ENCODE data around the gene TSSC4.

Gene TSSC4

DNA sequence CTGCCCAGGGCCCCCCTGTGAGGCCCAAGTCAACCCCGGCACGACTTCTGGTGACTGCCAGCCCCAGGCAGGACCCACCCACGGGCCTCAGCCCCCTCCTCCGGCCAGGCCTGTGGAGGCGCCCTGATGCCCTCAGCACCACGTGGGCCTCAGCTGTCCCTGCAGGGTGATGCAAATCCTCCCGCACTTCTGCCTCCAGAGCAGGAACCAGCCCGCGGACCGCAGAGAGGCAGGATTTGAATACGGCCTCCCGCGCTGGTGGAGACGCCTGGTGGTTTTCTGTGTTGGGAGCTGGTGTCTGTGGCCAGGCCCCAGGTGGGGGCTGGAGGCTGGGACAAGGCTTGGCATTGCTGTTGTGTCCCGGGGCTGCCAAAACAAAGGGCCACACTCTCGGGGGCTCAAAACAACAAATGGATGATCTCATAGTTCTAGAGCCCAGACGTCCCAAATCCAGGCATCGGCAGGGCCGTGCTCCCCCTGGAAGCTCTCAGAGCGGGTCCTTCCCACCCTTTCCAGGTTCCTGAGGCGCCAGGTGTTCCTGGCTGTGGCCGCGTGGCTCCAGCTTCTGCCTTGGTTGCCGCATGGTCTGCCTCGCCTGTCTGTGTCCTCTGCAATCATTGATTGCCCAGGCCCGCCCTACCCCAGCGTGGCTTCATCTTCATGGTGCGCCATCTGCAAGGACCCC, 24.4 kb downstream of the TSSC4 start:
- H3K9me3 Mint-ChIP-seq = no peaks in the 10 kb centered on the region
- no peaks in the 10 kb centered on the region for H3K27me3 Mint-ChIP-seq
- no peaks in the 10 kb centered on the region for H3K36me3 Mint-ChIP-seq (ENCODE audit: insufficient read depth)
- H3K4me1 Mint-ChIP-seq (ENCODE audit: low read depth in 2 of 2) = peaks cover 0 to 3% of the 10 kb centered on the region in 2 donors
- H3K27ac Mint-ChIP-seq = no peak overlapping the region
- no peak overlapping the region for H3K4me3 Mint-ChIP-seq
- no peak for DNase-seq
- no peak for ATAC-seq (replicated peaks)

DNA sequence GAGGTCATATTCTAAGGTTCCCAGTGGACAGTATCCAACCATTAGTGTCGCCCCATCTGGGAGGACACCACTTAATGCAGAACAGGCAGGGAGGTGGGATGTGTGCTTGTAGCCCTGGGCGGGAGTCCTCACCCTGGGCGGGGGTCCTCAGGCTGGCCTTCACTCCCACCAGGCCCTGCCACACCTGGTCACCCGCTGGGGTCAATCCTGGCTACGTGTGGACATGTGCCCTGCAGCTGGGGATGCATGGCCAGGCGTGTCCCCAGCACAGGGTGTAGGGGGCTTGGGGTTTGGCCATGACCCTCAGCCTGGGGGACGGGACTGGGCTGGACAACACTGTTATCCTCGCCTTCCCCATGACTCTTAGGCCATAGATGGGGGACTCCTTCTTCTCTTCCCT, 25.0 kb downstream of the TSSC4 start:
- H3K36me3 Mint-ChIP-seq (ENCODE audit: insufficient read depth) = no peaks in the 10 kb centered on the region
- DNase-seq (no peak), ATAC-seq (replicated peaks) (no peak)
- H3K27me3 Mint-ChIP-seq = no peaks in the 10 kb centered on the region
- H3K4me3 Mint-ChIP-seq = no peak overlapping the region
- no peak overlapping the region for H3K27ac Mint-ChIP-seq
- H3K9me3 Mint-ChIP-seq = no peaks in the 10 kb centered on the region
- H3K4me1 Mint-ChIP-seq (ENCODE audit: low read depth in 2 of 2) = peaks cover 0 to 2% of the 10 kb centered on the region in 2 donors

DNA sequence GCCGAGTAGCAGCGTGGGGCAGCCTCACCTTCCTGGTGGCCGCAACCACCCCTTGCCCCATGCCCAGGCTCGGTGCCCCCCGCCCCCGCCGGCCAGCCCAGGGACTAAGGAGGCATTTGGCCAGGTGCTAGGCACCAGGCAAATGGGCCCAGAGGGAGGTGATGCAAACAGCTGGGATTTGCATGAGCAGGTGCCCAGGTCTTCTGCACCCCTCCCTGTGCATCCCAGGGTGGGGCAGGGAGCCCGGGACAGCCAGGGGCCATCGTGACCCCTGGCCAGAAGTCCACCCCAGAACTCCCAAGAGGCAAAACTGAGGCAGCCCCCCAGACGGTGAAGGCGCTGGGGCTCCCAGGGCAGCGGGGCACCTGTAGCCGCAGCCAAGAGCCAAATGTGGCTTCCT, 25.7 kb downstream of the TSSC4 start:
- no peak for ATAC-seq (replicated peaks)
- no peak for DNase-seq
- Mint-ChIP-seq H3K27ac (no peak overlapping the region), H3K27me3 (no peaks in the 10 kb centered on the region), H3K9me3 (no peaks in the 10 kb centered on the region), H3K4me1 (ENCODE audit: low read depth in 2 of 2) (no peaks in the 10 kb centered on the region), H3K36me3 (ENCODE audit: insufficient read depth) (no peaks in the 10 kb centered on the region), H3K4me3 (no peak overlapping the region)

DNA sequence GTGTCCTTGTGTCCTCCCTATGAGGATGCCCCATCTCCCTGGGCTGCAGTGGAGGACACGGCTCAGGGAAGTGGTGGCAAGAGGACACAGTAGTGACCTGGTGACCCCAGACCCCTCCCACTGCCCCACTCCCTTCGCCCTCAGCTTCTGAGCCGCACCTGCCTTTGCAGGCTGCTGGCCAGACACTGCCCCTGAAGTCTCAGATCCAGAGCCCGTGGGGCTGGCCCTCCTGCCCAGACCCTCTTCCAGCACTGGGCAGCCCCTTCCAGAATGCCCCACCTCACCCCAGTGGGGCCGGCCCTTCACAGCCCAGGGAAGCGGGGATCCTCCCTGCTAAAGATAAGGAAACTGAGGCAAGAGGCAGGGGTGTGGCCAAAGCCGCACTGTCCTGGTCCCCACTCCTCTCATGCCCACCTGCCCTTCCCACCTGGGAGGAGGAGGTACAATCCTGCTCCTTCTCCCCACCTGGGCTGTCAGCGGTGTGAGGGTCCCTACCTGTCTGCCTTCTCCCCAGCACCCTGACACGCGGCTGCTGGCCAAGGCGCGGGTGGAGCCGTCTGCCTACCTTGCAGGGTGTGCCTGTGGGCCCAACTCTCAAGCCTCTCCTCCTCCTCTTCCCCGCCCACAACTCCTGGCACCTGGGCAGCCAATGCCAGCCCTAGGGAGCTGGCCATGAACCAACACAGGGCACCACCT, 26.4 kb downstream of the TSSC4 start:
- no peak overlapping the region for H3K4me3 Mint-ChIP-seq
- H3K36me3 Mint-ChIP-seq (ENCODE audit: insufficient read depth) = peaks cover 3% of the 10 kb centered on the region
- no peak for ATAC-seq (replicated peaks)
- H3K4me1 Mint-ChIP-seq (ENCODE audit: low read depth in 2 of 2) = peaks cover 0 to 4% of the 10 kb centered on the region in 2 donors
- no peak for DNase-seq
- no peaks in the 10 kb centered on the region for H3K9me3 Mint-ChIP-seq
- no peaks in the 10 kb centered on the region for H3K27me3 Mint-ChIP-seq
- no peak overlapping the region for H3K27ac Mint-ChIP-seq

- DNase-seq = no peak
- peaks cover 3% of the 10 kb centered on the region for H3K36me3 Mint-ChIP-seq (ENCODE audit: insufficient read depth)
- H3K4me3 Mint-ChIP-seq = no peak overlapping the region
- ATAC-seq (replicated peaks) = no peak
- H3K9me3 Mint-ChIP-seq = no peaks in the 10 kb centered on the region
- no peak overlapping the region for H3K27ac Mint-ChIP-seq
- peaks cover 0 to 4% of the 10 kb centered on the region in 2 donors for H3K4me1 Mint-ChIP-seq (ENCODE audit: low read depth in 2 of 2)
- H3K27me3 Mint-ChIP-seq = no peaks in the 10 kb centered on the region
These were observed 27.3 kb downstream of the TSSC4 start for GRCh38 chr11:2427721-2428321.

DNA sequence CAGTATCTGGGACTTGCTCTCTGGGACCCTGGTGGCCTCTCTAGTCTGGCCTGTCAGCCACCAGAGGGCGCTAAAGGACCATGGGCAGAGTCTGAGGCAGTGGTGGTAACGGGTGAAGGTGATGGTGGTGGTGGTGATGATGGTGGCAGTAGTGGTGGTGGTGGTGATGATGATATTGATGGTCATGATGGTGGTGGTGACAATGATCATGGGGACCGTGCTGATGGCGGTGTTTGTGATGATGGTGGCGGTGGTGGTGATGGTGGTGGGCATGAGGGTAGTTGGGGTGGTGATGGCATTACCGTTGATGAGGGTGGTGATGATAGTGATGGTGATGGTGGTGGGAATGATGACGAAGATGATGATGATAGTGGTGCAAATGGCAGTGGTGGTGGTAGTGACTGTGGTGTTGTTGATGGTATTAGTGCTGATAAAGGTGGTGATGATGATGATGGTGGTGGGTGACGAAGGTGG, 27.8 kb downstream of the TSSC4 start:
- Mint-ChIP-seq H3K4me1 (ENCODE audit: low read depth in 2 of 2) (peaks cover 0 to 4% of the 10 kb centered on the region in 2 donors), H3K27me3 (no peaks in the 10 kb centered on the region), H3K27ac (no peak overlapping the region), H3K4me3 (no peak overlapping the region), H3K36me3 (ENCODE audit: insufficient read depth) (peaks cover 3% of the 10 kb centered on the region), H3K9me3 (no peaks in the 10 kb centered on the region)
- ATAC-seq (replicated peaks) (peak; percentile 86), DNase-seq (peak; percentile 86 to 91 (median 88))

DNA sequence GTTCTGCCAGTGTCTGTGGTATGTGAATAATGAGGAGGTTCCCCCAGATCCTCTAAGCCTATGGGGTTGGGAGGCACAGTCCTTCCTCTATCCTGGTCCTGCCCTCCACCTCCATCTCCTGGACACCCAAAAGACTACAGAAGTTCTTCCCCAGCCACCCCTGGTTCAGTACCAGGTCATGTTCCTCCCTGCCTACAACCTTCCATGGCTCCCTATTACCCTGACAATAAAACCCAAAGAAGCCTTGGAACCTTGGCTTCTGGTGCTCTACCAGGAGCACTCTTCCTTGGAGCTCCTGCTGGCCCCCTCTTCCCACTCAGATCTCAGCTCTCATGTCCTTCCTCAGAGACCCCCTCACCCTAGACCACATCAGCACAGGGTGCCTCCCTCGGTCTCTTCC, 30.8 kb downstream of the TSSC4 start:
- no peak for ATAC-seq (replicated peaks)
- H3K4me3 Mint-ChIP-seq = no peak overlapping the region
- no peaks in the 10 kb centered on the region for H3K9me3 Mint-ChIP-seq
- H3K27me3 Mint-ChIP-seq = no peaks in the 10 kb centered on the region
- peaks cover 3% of the 10 kb centered on the region for H3K36me3 Mint-ChIP-seq (ENCODE audit: insufficient read depth)
- peaks cover 0 to 4% of the 10 kb centered on the region in 2 donors for H3K4me1 Mint-ChIP-seq (ENCODE audit: low read depth in 2 of 2)
- no peak for DNase-seq
- H3K27ac Mint-ChIP-seq = peak overlapping the region in 1 of 2 donors; percentile 46

DNA sequence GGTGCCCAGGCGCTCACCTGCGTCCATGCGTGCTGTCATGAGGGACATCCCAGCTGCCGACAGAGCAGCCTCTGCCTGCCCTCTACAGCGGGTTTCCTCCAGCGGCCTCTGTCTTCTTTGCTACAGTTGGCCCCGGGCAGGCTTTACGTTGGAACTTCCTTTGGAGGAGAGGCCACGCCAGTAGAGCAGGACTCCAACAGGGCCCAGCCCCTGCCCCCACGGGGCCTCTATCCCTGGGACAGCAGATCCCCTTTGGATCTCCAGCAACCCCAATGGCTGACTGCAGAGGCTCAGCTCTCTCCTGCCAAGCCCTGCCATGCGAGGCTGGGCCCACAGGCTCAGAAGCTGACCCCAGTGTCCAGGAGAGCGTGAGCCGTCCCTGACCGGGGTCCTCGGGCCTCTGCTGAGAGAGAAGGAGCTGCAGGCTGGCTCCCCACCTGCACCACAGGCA, 31.6 kb downstream of the TSSC4 start:
- Mint-ChIP-seq H3K4me3 (no peak overlapping the region), H3K4me1 (ENCODE audit: low read depth in 2 of 2) (peaks cover 0 to 4% of the 10 kb centered on the region in 2 donors), H3K27ac (no peak overlapping the region), H3K27me3 (peaks cover 0 to 3% of the 10 kb centered on the region in 2 donors), H3K36me3 (ENCODE audit: insufficient read depth) (peaks cover 3% of the 10 kb centered on the region), H3K9me3 (no peaks in the 10 kb centered on the region)
- no peak for ATAC-seq (replicated peaks)
- DNase-seq = no peak

GRCh38 chr11:2432628-2433071, 32.1 kb downstream of the TSSC4 start:
- Mint-ChIP-seq H3K36me3 (ENCODE audit: insufficient read depth) (peaks cover 3% of the 10 kb centered on the region), H3K27ac (no peak overlapping the region), H3K27me3 (peaks cover 4 to 7% of the 10 kb centered on the region in 2 donors), H3K9me3 (no peaks in the 10 kb centered on the region), H3K4me1 (ENCODE audit: low read depth in 2 of 2) (peaks cover 0 to 4% of the 10 kb centered on the region in 2 donors), H3K4me3 (no peak overlapping the region)
- DNase-seq (no peak), ATAC-seq (replicated peaks) (no peak)

- ATAC-seq (replicated peaks) (no peak), DNase-seq (no peak)
- Mint-ChIP-seq H3K36me3 (ENCODE audit: insufficient read depth) (peaks cover 3% of the 10 kb centered on the region), H3K27ac (no peak overlapping the region), H3K27me3 (peaks cover 8 to 11% of the 10 kb centered on the region in 2 donors), H3K4me1 (ENCODE audit: low read depth in 2 of 2) (peaks cover 0 to 4% of the 10 kb centered on the region in 2 donors), H3K9me3 (no peaks in the 10 kb centered on the region), H3K4me3 (no peak overlapping the region)
These were observed 32.8 kb downstream of the TSSC4 start for GRCh38 chr11:2433106-2433925.

DNA sequence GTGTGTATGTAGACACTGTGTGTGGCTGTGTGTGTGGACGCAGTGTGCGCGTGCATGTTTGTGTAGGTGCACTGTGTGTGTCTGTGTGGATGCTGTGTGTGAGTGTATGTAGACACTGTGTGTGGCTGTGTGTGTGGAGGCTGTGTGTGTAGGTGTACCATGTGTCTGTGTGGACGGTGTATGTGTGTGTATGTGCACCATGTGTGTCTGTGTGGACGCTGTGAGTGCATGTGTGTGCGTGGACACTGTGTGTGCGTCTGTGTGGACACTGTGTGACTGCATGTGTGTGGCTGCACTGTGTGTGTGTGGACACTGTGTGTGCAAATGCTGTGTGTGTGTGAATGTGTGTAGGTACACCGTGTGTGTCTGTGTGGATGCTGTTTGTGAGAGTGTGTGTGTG, 33.5 kb downstream of the TSSC4 start:
- DNase-seq (no peak), ATAC-seq (replicated peaks) (no peak)
- H3K36me3 Mint-ChIP-seq (ENCODE audit: insufficient read depth) = peaks cover 3% of the 10 kb centered on the region
- no peak overlapping the region for H3K4me3 Mint-ChIP-seq
- H3K9me3 Mint-ChIP-seq = no peaks in the 10 kb centered on the region
- H3K27ac Mint-ChIP-seq = no peak overlapping the region
- peaks cover 8 to 11% of the 10 kb centered on the region in 2 donors for H3K27me3 Mint-ChIP-seq
- peaks cover 0 to 4% of the 10 kb centered on the region in 2 donors for H3K4me1 Mint-ChIP-seq (ENCODE audit: low read depth in 2 of 2)

DNA sequence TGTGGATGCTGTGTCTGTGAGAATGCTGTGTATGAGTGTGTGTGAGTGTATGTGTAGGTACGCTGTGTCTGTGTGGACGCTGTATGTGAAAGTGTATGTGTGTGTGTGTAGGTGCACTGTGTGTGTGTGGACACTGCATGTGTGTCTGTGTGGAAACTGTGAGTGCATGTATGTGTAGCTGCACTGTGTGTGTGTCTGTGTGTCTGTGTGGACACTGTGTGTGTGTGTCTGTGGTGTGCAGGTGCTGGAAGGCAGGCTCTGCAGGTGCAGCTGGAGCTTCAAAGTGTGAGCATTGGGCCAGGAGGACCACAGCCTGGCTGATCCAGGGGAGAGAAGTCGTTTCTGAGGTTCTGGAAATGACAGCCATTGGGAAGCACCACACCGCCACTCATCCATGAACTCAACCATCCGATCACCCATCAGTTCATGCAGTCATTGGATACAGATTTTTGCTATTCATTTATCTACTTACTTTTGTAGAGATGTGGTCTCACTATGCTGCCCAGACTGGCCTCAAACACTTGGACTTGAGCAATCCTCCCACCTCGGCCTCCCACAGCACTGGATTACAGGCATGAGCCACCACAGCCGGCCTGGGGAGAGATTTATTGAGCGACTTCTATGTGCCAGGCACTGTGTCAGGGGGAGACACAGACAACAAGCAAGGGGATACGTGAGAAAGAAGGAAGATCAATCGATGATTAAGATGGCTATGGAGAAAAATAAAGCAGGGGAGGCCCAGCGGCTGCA, 34.1 kb downstream of the TSSC4 start:
- Mint-ChIP-seq H3K36me3 (ENCODE audit: insufficient read depth) (peaks cover 3% of the 10 kb centered on the region), H3K4me3 (no peak overlapping the region), H3K4me1 (ENCODE audit: low read depth in 2 of 2) (peaks cover 0 to 4% of the 10 kb centered on the region in 2 donors), H3K27me3 (peaks cover 8 to 11% of the 10 kb centered on the region in 2 donors), H3K27ac (no peak overlapping the region), H3K9me3 (no peaks in the 10 kb centered on the region)
- DNase-seq = no peak
- no peak for ATAC-seq (replicated peaks)

Measured in effector memory CD8-positive, alpha-beta T cell (primary cell).